NCI-H2196 (cell line): Measurements from ENCODE around the gene TMEM156.

Experiments
- DNase-seq: peaks from one replicate; lab custom pipeline; 2025; ENCODE audit not compliant: unreplicated experiment; lab: John Stamatoyannopoulos, UW

TMEM156 gene

GRCh38 chr4:38928974-38929373 is 103.2 kb downstream of the TMEM156 start:
- no peak for DNase-seq

GRCh38 chr4:38928568-38928967 is 103.6 kb downstream of the TMEM156 start:
- no peak for DNase-seq

- no peak for DNase-seq
Observed at GRCh38 chr4:38926896-38927295, 105.3 kb downstream of the TMEM156 start.

- DNase-seq: no peak
Observed at GRCh38 chr4:38925492-38926413, 106.5 kb downstream of the TMEM156 start.

- no peak for DNase-seq
Observed at GRCh38 chr4:38924353-38924752, 107.9 kb downstream of the TMEM156 start.

- no peak for DNase-seq
Observed at GRCh38 chr4:38923746-38924145, 108.5 kb downstream of the TMEM156 start.

GRCh38 chr4:38921151-38921550 is 111.1 kb downstream of the TMEM156 start:
- no peak for DNase-seq

- DNase-seq: no peak
Observed at GRCh38 chr4:38920677-38921076, 111.5 kb downstream of the TMEM156 start.

- no peak for DNase-seq
Observed at GRCh38 chr4:38920186-38920585, 112.0 kb downstream of the TMEM156 start.

- no peak for DNase-seq
Observed at GRCh38 chr4:38919494-38919893, 112.7 kb downstream of the TMEM156 start.

GRCh38 chr4:38917481-38918025 is 114.7 kb downstream of the TMEM156 start:
- DNase-seq: no peak
